AG09309 (cell line): ENCODE results near the gene KCNH1.

Source experiments
- DNase-seq: peaks from one replicate; pipeline ENCODE4 v3.0.0-alpha.2; 2010; ENCODE audit warnings: low read depth
- H3K4me3 ChIP-seq: 2 replicates; pipeline ENCODE4 v1.5.1; 2011; ENCODE audit warnings: mild to moderate bottlenecking, low read depth, low read length, moderate library complexity; ENCODE audit not compliant: control insufficient read depth
- TF ChIP-seq, protein P1 (sequence below): IDR thresholded peaks from 2 replicates; pipeline ENCODE4 v1.5.1; 2011; ENCODE audit warnings: mild to moderate bottlenecking, low read depth, low read length, inconsistent platforms; ENCODE audit not compliant: insufficient read depth, control insufficient read depth; ENCODE audit errors: missing control alignments

KCNH1 gene

GRCh38 chr1:210684466-210685294, 449.3 kb downstream of the KCNH1 start:
- no peak overlapping the region for H3K4me3 ChIP-seq
- TF ChIP-seq, protein P1, sequence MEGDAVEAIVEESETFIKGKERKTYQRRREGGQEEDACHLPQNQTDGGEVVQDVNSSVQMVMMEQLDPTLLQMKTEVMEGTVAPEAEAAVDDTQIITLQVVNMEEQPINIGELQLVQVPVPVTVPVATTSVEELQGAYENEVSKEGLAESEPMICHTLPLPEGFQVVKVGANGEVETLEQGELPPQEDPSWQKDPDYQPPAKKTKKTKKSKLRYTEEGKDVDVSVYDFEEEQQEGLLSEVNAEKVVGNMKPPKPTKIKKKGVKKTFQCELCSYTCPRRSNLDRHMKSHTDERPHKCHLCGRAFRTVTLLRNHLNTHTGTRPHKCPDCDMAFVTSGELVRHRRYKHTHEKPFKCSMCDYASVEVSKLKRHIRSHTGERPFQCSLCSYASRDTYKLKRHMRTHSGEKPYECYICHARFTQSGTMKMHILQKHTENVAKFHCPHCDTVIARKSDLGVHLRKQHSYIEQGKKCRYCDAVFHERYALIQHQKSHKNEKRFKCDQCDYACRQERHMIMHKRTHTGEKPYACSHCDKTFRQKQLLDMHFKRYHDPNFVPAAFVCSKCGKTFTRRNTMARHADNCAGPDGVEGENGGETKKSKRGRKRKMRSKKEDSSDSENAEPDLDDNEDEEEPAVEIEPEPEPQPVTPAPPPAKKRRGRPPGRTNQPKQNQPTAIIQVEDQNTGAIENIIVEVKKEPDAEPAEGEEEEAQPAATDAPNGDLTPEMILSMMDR, result no peak
- DNase-seq, result no peak

GRCh38 chr1:210683403-210684047, 450.4 kb downstream of the KCNH1 start:
- no peak for DNase-seq
- no peak overlapping the region for H3K4me3 ChIP-seq
- TF ChIP-seq, protein P1, result no peak

GRCh38 chr1:210681158-210681557, 452.8 kb downstream of the KCNH1 start:
- DNase-seq, result no peak
- TF ChIP-seq, protein P1, result no peak

DNA sequence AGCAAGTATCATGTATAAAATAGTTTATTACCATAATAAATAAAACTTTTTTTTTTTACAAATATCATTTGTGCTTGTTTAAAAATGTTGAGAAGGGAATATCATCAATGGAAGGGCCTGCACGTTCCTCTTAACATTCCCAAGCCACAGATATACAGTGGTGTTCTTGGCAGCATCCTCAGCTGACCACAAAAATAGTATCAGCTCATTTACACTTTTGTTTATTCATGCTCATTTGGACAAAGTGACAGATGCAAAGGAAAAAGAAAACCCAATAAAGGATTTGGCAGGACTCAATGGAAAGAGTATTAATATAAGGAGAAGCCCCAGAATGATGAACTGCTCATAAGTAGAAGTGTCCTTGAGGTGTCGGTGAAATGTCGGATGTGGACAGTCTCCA, 455.6 kb downstream of the KCNH1 start:
- DNase-seq, result no peak
- H3K4me3 ChIP-seq, result no peak overlapping the region
- TF ChIP-seq, protein P1, result no peak

More at GRCh38 chr1:210681158-210681557, 452.8 kb downstream of the KCNH1 start:
- H3K4me3 ChIP-seq, result no peak overlapping the region

GRCh38 chr1:210677533-210677932, 456.4 kb downstream of the KCNH1 start:
- TF ChIP-seq, protein P1, result no peak
- no peak for DNase-seq
- H3K4me3 ChIP-seq, result no peak overlapping the region

GRCh38 chr1:210676539-210676938, 457.4 kb downstream of the KCNH1 start:
- no peak overlapping the region for H3K4me3 ChIP-seq
- DNase-seq, result no peak
- TF ChIP-seq, protein P1, result no peak
